ENCODE measurements around the gene CCDC33. TPM values are rescaled to one million over a fixed set of nuclear protein-coding genes. Genes with fewer than 3 reads are reported as not detected.

Gene CCDC33
- total and polyA plus RNA-seq, 2 donors (not counting 1 experiment from before 2014, with no cell fraction given) = not detected

DNA sequence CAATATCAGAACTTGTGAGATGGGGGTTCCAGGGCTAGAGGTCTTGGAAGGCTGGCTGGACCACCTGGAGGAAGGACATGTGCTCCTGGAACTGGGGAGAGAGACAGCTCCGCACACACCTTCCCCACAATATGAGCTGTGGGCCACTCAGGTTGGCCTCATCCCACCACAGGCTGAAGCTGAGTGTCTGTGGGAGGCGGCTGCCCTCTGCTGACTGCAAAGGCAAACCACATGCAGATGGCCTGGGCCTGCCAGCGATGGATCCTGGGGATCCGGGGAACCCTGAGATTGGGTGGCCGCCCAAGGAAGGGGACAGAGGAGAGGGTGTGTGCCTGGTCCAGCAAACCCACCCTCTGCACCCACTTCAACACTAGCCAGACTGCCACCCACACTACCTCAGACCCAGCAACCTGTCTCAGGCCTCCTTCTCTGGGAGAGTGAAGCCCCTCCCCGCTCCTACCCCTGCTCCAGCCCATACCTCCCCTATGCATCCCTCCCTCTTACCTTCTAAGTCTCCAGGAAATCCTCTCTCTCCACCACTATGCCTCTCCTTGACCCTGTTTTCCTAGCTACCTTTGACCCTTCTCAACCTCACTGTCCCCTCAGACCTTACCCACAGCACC is 86.5 kb downstream of the CCDC33 start:
- Histone ChIP-seq H2AFZ (ENCODE audit: insufficient read depth, low read depth, low read length, poor library complexity, severe bottlenecking) (no peak overlapping the region), H3K79me2 (ENCODE audit: control insufficient read depth, insufficient read depth, low read length) (no peaks in the 10 kb centered on the region), H3K9me3 (ENCODE audit: control extremely low read depth in 1 of 3, control insufficient read depth in 2 of 3, insufficient read depth in 1 of 3, low read length in 2 of 3) (no peaks in the 10 kb centered on the region), H3K9ac (ENCODE audit: low read length) (no peak overlapping the region), H3K27ac (ENCODE audit: low read length in 2 of 2) (no peak overlapping the region), H3K4me1 (ENCODE audit: control insufficient read depth in 2 of 2, insufficient read depth in 2 of 2, low read length in 2 of 2) (peaks cover 0 to 19% of the 10 kb centered on the region in 2 donors), H4K20me1 (ENCODE audit: control insufficient read depth, insufficient read depth, low read length, poor library complexity, severe bottlenecking) (no peaks in the 10 kb centered on the region), H3K4me3 (ENCODE audit: control extremely low read depth in 1 of 5, extremely low read depth in 1 of 5, insufficient read depth in 1 of 5, low read depth in 2 of 5, low read length in 4 of 5) (no peak overlapping the region), H3K4me2 (replicated peaks; ENCODE audit: low read depth, low read length, poor library complexity, severe bottlenecking) (no peak overlapping the region), H3K36me3 (replicated peaks in 1 of 2; ENCODE audit: control extremely low read depth in 1 of 2, control insufficient read depth in 1 of 2, extremely low read depth in 1 of 2, insufficient read depth in 2 of 2, low read length in 1 of 2) (no peaks in the 10 kb centered on the region), H3K27me3 (replicated peaks in 1 of 4; ENCODE audit: control extremely low read depth in 1 of 4, control insufficient read depth in 3 of 4, insufficient read depth in 4 of 4, low read length in 3 of 4) (peaks cover 0 to 10% (median 0%) of the 10 kb centered on the region in 4 experiments)
- TF ChIP-seq EZH2 (IDR thresholded peaks at IDR 0.05; ENCODE audit: borderline replicate concordance, insufficient read depth, low read depth, low read length, poor library complexity, severe bottlenecking) = no peak
- TF ChIP-seq, protein P1, sequence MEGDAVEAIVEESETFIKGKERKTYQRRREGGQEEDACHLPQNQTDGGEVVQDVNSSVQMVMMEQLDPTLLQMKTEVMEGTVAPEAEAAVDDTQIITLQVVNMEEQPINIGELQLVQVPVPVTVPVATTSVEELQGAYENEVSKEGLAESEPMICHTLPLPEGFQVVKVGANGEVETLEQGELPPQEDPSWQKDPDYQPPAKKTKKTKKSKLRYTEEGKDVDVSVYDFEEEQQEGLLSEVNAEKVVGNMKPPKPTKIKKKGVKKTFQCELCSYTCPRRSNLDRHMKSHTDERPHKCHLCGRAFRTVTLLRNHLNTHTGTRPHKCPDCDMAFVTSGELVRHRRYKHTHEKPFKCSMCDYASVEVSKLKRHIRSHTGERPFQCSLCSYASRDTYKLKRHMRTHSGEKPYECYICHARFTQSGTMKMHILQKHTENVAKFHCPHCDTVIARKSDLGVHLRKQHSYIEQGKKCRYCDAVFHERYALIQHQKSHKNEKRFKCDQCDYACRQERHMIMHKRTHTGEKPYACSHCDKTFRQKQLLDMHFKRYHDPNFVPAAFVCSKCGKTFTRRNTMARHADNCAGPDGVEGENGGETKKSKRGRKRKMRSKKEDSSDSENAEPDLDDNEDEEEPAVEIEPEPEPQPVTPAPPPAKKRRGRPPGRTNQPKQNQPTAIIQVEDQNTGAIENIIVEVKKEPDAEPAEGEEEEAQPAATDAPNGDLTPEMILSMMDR (IDR thresholded peaks at IDR 0.05) = peak; percentile 73
- no peak overlapping the region for H3K27ac Mint-ChIP-seq
- no peaks in the 10 kb centered on the region for H3K9me3 Mint-ChIP-seq (ENCODE audit: insufficient read depth)
- peaks cover 2% of the 10 kb centered on the region for H3K4me1 Mint-ChIP-seq
- ATAC-seq (ENCODE audit: low read depth) = peak; percentile 73
- CTCF ChIA-PET = interaction anchor here (0.6 to 3.7 kb wide), 13 partner anchors 8 to 1734 kb away, joined by 3 to 40 read pairs (median 3); no protein-coding TSS in a partner anchor
- 33% methylated on average over 3 of the region's 6 CpGs for WGBS (ENCODE audit: insufficient coverage)
- H3K4me3 Mint-ChIP-seq = no peak overlapping the region
- intact Hi-C loops (cut with micrococcal nuclease) = loop anchor here (1.0 kb wide), 1 partner anchor 195 kb away; no protein-coding TSS in a partner anchor
- peaks cover 21% of the 10 kb centered on the region for H3K27me3 Mint-ChIP-seq
- peak; percentile 68 for DNase-seq
- POLR2A ChIA-PET = no interaction called here

DNA sequence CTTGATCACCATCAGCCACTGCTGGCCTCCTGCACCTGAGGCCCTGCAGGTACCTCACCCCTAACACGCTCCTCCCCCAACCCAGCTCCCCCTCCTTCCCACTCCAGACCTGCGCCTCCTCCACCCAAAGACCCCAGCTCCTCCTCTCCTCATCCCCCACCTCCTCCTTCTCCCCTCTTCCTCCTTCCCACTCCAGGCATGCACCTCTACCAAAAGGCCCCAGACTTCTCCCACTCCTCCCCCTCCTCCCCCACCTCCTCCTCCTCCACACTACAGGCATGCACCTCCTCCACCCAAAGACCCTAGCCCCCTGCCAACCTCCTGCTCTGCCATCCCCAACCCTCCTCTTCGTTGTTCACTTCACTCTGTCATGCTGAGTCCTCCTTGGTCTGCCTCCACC is 88.6 kb downstream of the CCDC33 start:
- ATAC-seq (ENCODE audit: low read depth) (no peak), DNase-seq (no peak)
- Histone ChIP-seq H3K27ac (ENCODE audit: low read length in 2 of 2) (no peak overlapping the region), H3K4me3 (ENCODE audit: control extremely low read depth in 1 of 5, extremely low read depth in 1 of 5, insufficient read depth in 1 of 5, low read depth in 2 of 5, low read length in 4 of 5) (no peak overlapping the region), H3K79me2 (ENCODE audit: control insufficient read depth, insufficient read depth, low read length) (no peaks in the 10 kb centered on the region), H2AFZ (ENCODE audit: insufficient read depth, low read depth, low read length, poor library complexity, severe bottlenecking) (no peak overlapping the region), H3K27me3 (replicated peaks in 1 of 4; ENCODE audit: control extremely low read depth in 1 of 4, control insufficient read depth in 3 of 4, insufficient read depth in 4 of 4, low read length in 3 of 4) (peaks cover 0 to 10% (median 0%) of the 10 kb centered on the region in 4 experiments), H3K36me3 (replicated peaks in 1 of 2; ENCODE audit: control extremely low read depth in 1 of 2, control insufficient read depth in 1 of 2, extremely low read depth in 1 of 2, insufficient read depth in 2 of 2, low read length in 1 of 2) (no peaks in the 10 kb centered on the region), H3K9me3 (ENCODE audit: control extremely low read depth in 1 of 3, control insufficient read depth in 2 of 3, insufficient read depth in 1 of 3, low read length in 2 of 3) (no peaks in the 10 kb centered on the region), H3K4me1 (ENCODE audit: control insufficient read depth in 2 of 2, insufficient read depth in 2 of 2, low read length in 2 of 2) (peaks cover 0 to 6% of the 10 kb centered on the region in 2 donors), H3K4me2 (replicated peaks; ENCODE audit: low read depth, low read length, poor library complexity, severe bottlenecking) (no peak overlapping the region), H4K20me1 (ENCODE audit: control insufficient read depth, insufficient read depth, low read length, poor library complexity, severe bottlenecking) (no peaks in the 10 kb centered on the region), H3K9ac (ENCODE audit: low read length) (no peak overlapping the region)
- Mint-ChIP-seq H3K27ac (no peak overlapping the region), H3K4me1 (peaks cover 2% of the 10 kb centered on the region), H3K9me3 (ENCODE audit: insufficient read depth) (no peaks in the 10 kb centered on the region), H3K27me3 (peaks cover 21% of the 10 kb centered on the region), H3K4me3 (no peak overlapping the region)
- ChIA-PET CTCF (interaction anchor here (0.7 to 0.9 kb wide), 2 partner anchors 17 to 269 kb away, joined by 4 read pairs; no protein-coding TSS in a partner anchor), POLR2A (no interaction called here)
- WGBS (ENCODE audit: insufficient coverage) = 71% methylated on average over 3 of the region's 3 CpGs
- intact Hi-C loops (cut with micrococcal nuclease) = no loop called here
- no peak for TF ChIP-seq EZH2 (IDR thresholded peaks at IDR 0.05; ENCODE audit: borderline replicate concordance, insufficient read depth, low read depth, low read length, poor library complexity, severe bottlenecking)
- TF ChIP-seq, protein P1 (IDR thresholded peaks at IDR 0.05) = no peak
